Brain microvascular endothelial cell (primary cell): ENCODE data around the gene HRH2.

Source experiments
- DNase-seq: peaks from one replicate; pipeline ENCODE4 v3.0.0-alpha.2; 2020
- H3K27ac ChIP-seq: fragments of 250-450 bp; sonication (Bioruptor Pico); 2 replicates; pipeline ENCODE4 v1.5.1; 2020; ENCODE audit warnings: mild to moderate bottlenecking, moderate library complexity
- H3K27me3 ChIP-seq: fragments of 250-450 bp; sonication (Bioruptor Pico); replicated peaks from 2 replicates; pipeline ENCODE4 v1.5.1; 2020; ENCODE audit warnings: mild to moderate bottlenecking
- H3K36me3 ChIP-seq: fragments of 250-450 bp; sonication (Bioruptor Pico); replicated peaks from 2 replicates; pipeline ENCODE4 v1.5.1; 2020; ENCODE audit warnings: mild to moderate bottlenecking
- H3K4me3 ChIP-seq: 2 replicates; pipeline ENCODE4 v1.5.1; 2011; ENCODE audit warnings: low read depth, mild to moderate bottlenecking, control low read depth, low read length, moderate library complexity
- CTCF ChIP-seq: IDR thresholded peaks from 2 replicates; pipeline ENCODE4 v1.5.1; 2011; ENCODE audit warnings: low read depth, mild to moderate bottlenecking, moderate library complexity, low read length, control low read depth, inconsistent platforms; ENCODE audit errors: missing control alignments
- in situ Hi-C: cut with HindIII; loops from 2 replicates; pipeline ENCODE4 v1.10.0; 2017; ENCODE audit warnings: low sequenced_read_pairs, low pct_ligation_motif_present

The HRH2 gene

GRCh38 chr5:175698401-175699115, 40.7 kb downstream of the HRH2 start:
- no peak for TF ChIP-seq CTCF
- Histone ChIP-seq H3K36me3 (no peaks in the 10 kb centered on the region), H3K4me3 (no peak overlapping the region), H3K27me3 (no peaks in the 10 kb centered on the region), H3K27ac (no peak overlapping the region)
- no peak for DNase-seq
- in situ Hi-C loops, result no loop called here

- Histone ChIP-seq H3K36me3 (no peaks in the 10 kb centered on the region), H3K4me3 (no peak overlapping the region), H3K27ac (no peak overlapping the region)
Measured at GRCh38 chr5:175700991-175701390, 43.1 kb downstream of the HRH2 start.

GRCh38 chr5:175701797-175702196, 43.9 kb downstream of the HRH2 start:
- Histone ChIP-seq H3K27ac (no peak overlapping the region), H3K36me3 (no peaks in the 10 kb centered on the region), H3K27me3 (no peaks in the 10 kb centered on the region), H3K4me3 (no peak overlapping the region)
- no peak for DNase-seq
- in situ Hi-C loops, result no loop called here
- no peak for TF ChIP-seq CTCF

More at GRCh38 chr5:175700991-175701390, 43.1 kb downstream of the HRH2 start:
- TF ChIP-seq CTCF, result peak; percentile 39
- in situ Hi-C loops, result no loop called here
- DNase-seq, result peak; percentile 4
- no peaks in the 10 kb centered on the region for H3K27me3 ChIP-seq

- Histone ChIP-seq H3K36me3 (no peaks in the 10 kb centered on the region), H3K4me3 (no peak overlapping the region), H3K27ac (no peak overlapping the region), H3K27me3 (no peaks in the 10 kb centered on the region)
- in situ Hi-C loops, result no loop called here
- no peak for TF ChIP-seq CTCF
- no peak for DNase-seq
Measured at GRCh38 chr5:175706499-175706898, 48.6 kb downstream of the HRH2 start.

- in situ Hi-C loops, result no loop called here
Measured at GRCh38 chr5:175707751-175708375, 50.0 kb downstream of the HRH2 start.

More at GRCh38 chr5:175707751-175708375, 50.0 kb downstream of the HRH2 start:
- no peak for TF ChIP-seq CTCF
- H3K36me3 ChIP-seq, result no peaks in the 10 kb centered on the region
- no peak overlapping the region for H3K27ac ChIP-seq
- H3K4me3 ChIP-seq, result no peak overlapping the region
- no peaks in the 10 kb centered on the region for H3K27me3 ChIP-seq
- no peak for DNase-seq
